GM12878 (cell line): ENCODE results near the gene TBC1D10A. TPM values are rescaled to one million over a fixed set of nuclear protein-coding genes. Genes with fewer than 3 reads are reported as not detected.

Source experiments
- ATAC-seq: fragments of 200-7000 bp; cut with Tn5 transposase; 3 replicates; pipeline ENCODE4 v1.9.1; 2020; ENCODE audit warnings: mild to moderate bottlenecking, moderate library complexity
- BruUV-seq: library from RNA; stranded (reverse); fragments of 400-500 nt; replicated peaks from 2 replicates; lab custom pipeline; 2021; lab: Mats Ljungman, UMichigan
- CTCF ChIA-PET: fragments of 300-600 bp; sonication (Branson Sonifier 250); formaldehyde crosslinking; extraction: SDS; loops from one replicate; lab custom pipeline; 2021; ENCODE audit warnings: inconsistent platforms; lab: Yijun Ruan, JAX
- POLR2A ChIA-PET: fragments of 350-600 bp; formaldehyde crosslinking; extraction: SDS; loops from one replicate; lab custom pipeline; 2021; ENCODE audit warnings: inconsistent platforms; lab: Charles Lee
- RAD21 ChIA-PET: fragments of 300-600 bp; sonication (Branson Sonifier 250); formaldehyde crosslinking; loops from one replicate; lab custom pipeline; 2023; ENCODE audit warnings: antibody characterized with exemption; ENCODE audit not compliant: unreplicated experiment; lab: Charles Lee
- SMC1A ChIA-PET: fragments of 300-600 bp; sonication (Branson Sonifier 250); formaldehyde crosslinking; loops from one replicate; lab custom pipeline; 2023; ENCODE audit not compliant: unreplicated experiment, uncharacterized antibody; lab: Charles Lee
- DNase-seq: peaks from one replicate; pipeline ENCODE4 v3.0.0-alpha.2; 2011; ENCODE audit warnings: low read depth, low spot score
- FAIRE-seq: peaks from 3 replicates; lab custom pipeline; 2011; peaks lifted over from hg19 to GRCh38; lab: Jason Lieb, UNC
- H2AFZ ChIP-seq: 2 replicates; pipeline ENCODE4 v1.6.0; 2011; ENCODE audit warnings: low read depth, low read length, control low read depth; ENCODE audit not compliant: control insufficient read depth
- H3K27ac ChIP-seq: 2 replicates; pipeline ENCODE4 v1.5.1; 2011; ENCODE audit warnings: control low read depth; ENCODE audit not compliant: control insufficient read depth, insufficient read depth
- H3K27me3 ChIP-seq, 2 experiments: replicated peaks in 1 of 2; 2 replicates each; pipeline versions ENCODE4 v1.6.0 to v1.6.1; 2011; ENCODE audit warnings: low read length in 1 of 2; ENCODE audit not compliant: control insufficient read depth in 2 of 2, insufficient read depth in 2 of 2
- H3K36me3 ChIP-seq, 2 experiments: 2 replicates each; pipeline ENCODE4 v1.5.1; 2011; ENCODE audit warnings: low read length in 1 of 2; ENCODE audit not compliant: control insufficient read depth in 2 of 2, insufficient read depth in 2 of 2
- H3K4me1 ChIP-seq: 2 replicates; pipeline ENCODE4 v1.6.1; 2011; ENCODE audit warnings: mild to moderate bottlenecking, low read length, moderate library complexity, mixed read lengths; ENCODE audit not compliant: control insufficient read depth, insufficient read depth
- H3K4me2 ChIP-seq: 2 replicates; pipeline ENCODE4 v1.6.0; 2011; ENCODE audit warnings: control low read depth; ENCODE audit not compliant: control insufficient read depth, insufficient read depth
- H3K4me3 ChIP-seq: fragments of 200-600 bp; sonication (generic); 2 replicates; pipeline ENCODE4 v1.5.1; 2016
- H3K79me2 ChIP-seq: 2 replicates; pipeline ENCODE4 v1.6.0; 2011; ENCODE audit warnings: low read length; ENCODE audit not compliant: control insufficient read depth, insufficient read depth
- H3K9ac ChIP-seq: 2 replicates; pipeline ENCODE4 v1.8.0; 2011; ENCODE audit warnings: low read length, control low read depth, mixed read lengths; ENCODE audit not compliant: control insufficient read depth, insufficient read depth
- H3K9me3 ChIP-seq: replicated peaks from 3 replicates; pipeline ENCODE4 v1.5.1; 2011; ENCODE audit warnings: mild to moderate bottlenecking, low read length; ENCODE audit not compliant: control insufficient read depth, insufficient read depth
- H4K20me1 ChIP-seq: 2 replicates; pipeline ENCODE4 v1.6.0; 2011; ENCODE audit not compliant: control insufficient read depth, insufficient read depth
- CEBPB ChIP-seq, 2 experiments: fragments of 150-350 bp in 1 of 2; IDR thresholded peaks; 2 replicates each; pipeline ENCODE4 v1.6.1; 2012 to 2014; ENCODE audit warnings: low read depth in 2 of 2, low read length in 2 of 2, borderline replicate concordance in 1 of 2, inconsistent platforms in 1 of 2
- CUX1 ChIP-seq: IDR thresholded peaks from 2 replicates; pipeline ENCODE4 v1.6.1; 2012; ENCODE audit warnings: improper control_type of control experiment, low read depth, low read length; ENCODE audit not compliant: insufficient replicate concordance
- E2F4 ChIP-seq: IDR thresholded peaks from 2 replicates; pipeline ENCODE4 v1.6.1; 2012; ENCODE audit warnings: low read depth, low read length, improper control_type of control experiment
- FOS ChIP-seq: IDR thresholded peaks from 3 replicates; pipeline ENCODE4 v1.6.1; 2011; ENCODE audit warnings: borderline replicate concordance; ENCODE audit not compliant: insufficient read length; ENCODE audit errors: extremely low read depth
- HDAC6 ChIP-seq: fragments of 200-600 bp; sonication (generic); IDR thresholded peaks from one replicate; pipeline ENCODE4 v1.8.0; 2017; ENCODE audit warnings: antibody characterized with exemption; ENCODE audit not compliant: unreplicated experiment
- POLR2AphosphoS2 ChIP-seq: IDR thresholded peaks from 2 replicates; pipeline ENCODE4 v1.6.1; 2011; ENCODE audit warnings: low read depth, mild to moderate bottlenecking, low read length, improper control_type of control experiment, moderate library complexity
- PRDM15 ChIP-seq: fragments of 450-650 bp; formaldehyde crosslinking; IDR thresholded peaks from 2 replicates; pipeline ENCODE4 v1.4.0; 2020; ENCODE audit warnings: mild to moderate bottlenecking, moderate library complexity
- SUZ12 ChIP-seq: fragments of 200-600 bp; sonication (generic); IDR thresholded peaks from one replicate; pipeline ENCODE4 v1.6.1; 2018; ENCODE audit warnings: antibody characterized with exemption, mild to moderate bottlenecking; ENCODE audit not compliant: unreplicated experiment
- WGBS: methylation state at CpG from one replicate; pipeline ENCODE4 v1.1.6; 2016; ENCODE audit warnings: low lambda C conversion rate; ENCODE audit not compliant: insufficient replicate concordance, insufficient coverage; ENCODE audit errors: missing lambda C conversion rate; 5-methylcytosine and 5-hydroxymethylcytosine counted together
- in situ Hi-C: fragments of 300-500 bp; cut with MboI; formaldehyde crosslinking; loops from 9 replicates; pipeline ENCODE4 v1.14.3; 2018; ENCODE audit warnings: mixed read lengths
- intact Hi-C: fragments of 100-400 bp; cut with micrococcal nuclease; formaldehyde crosslinking; loops from one replicate; pipeline ENCODE4 v1.14.2; 2022; ENCODE audit not compliant: unreplicated experiment
- polyA plus RNA-seq, 11 experiments: library from polyadenylated mRNA; depleted of rRNA in 4 of 11; unstranded in 6 of 11; stranded (reverse) in 5 of 11; fragments of >200 nt; fragmentation: Nextera tagmentation in 4 of 11; fragmentation: Illumina TruSeq in 1 of 11; extraction: Ambion mirVana in 4 of 11; extraction: Trizol in 1 of 11; gene quantifications; 1 replicate in 1 of 11; 2 replicates in 10 of 11; pipeline versions ENCODE4 v1.2.1 to v1.2.3, GENCODE V29; 2011 to 2016; ENCODE audit warnings: inconsistent platforms in 2 of 11, missing spikeins in 2 of 11, low read depth in 1 of 11
- total RNA-seq, 4 experiments: library from RNA; depleted of rRNA in 3 of 4; stranded (reverse); fragments of >200 nt in 3 of 4; fragmentation: Illumina TruSeq in 1 of 4; extraction: Trizol in 1 of 4; gene quantifications; 2 replicates each; pipeline versions ENCODE4 v1.2.1 to v1.2.3, GENCODE V29; 2013 to 2021

TBC1D10A gene
- total and polyA plus RNA-seq, 10 of the 15 experiments (the other 5 are each of a cell fraction or from before 2014, with no cell fraction given) = 0.27 to 25.7 (median 15.3) TPM

GRCh38 chr22:30279932-30280331, 46.8 kb downstream of the TBC1D10A start:
- Histone ChIP-seq H3K4me3 (no peak overlapping the region), H3K79me2 (no peaks in the 10 kb centered on the region), H4K20me1 (no peaks in the 10 kb centered on the region), H3K9me3 (no peaks in the 10 kb centered on the region), H3K4me2 (no peak overlapping the region), H3K9ac (no peak overlapping the region), H3K27me3 (no peaks in the 10 kb centered on the region; a peak in 1 of 4 replicates), H2AFZ (no peak overlapping the region), H3K27ac (no peak overlapping the region), H3K4me1 (no peaks in the 10 kb centered on the region), H3K36me3 (no peaks in the 10 kb centered on the region)
- ChIA-PET CTCF (interaction anchor here (1.0 to 2.7 kb wide), 8 partner anchors 8 to 172 kb away, joined by 3 to 16 read pairs (median 4); partner anchors contain the start of gene RNF215), RAD21 (interaction anchor here (1.2 kb wide), 1 partner anchor 43 kb away, joined by 3 read pairs; no protein-coding TSS in a partner anchor), POLR2A (no interaction called here), SMC1A (interaction anchor here (0.9 to 1.5 kb wide), 5 partner anchors 8 to 172 kb away, joined by 3 to 10 read pairs (median 3); partner anchors contain the start of gene CASTOR1)
- FAIRE-seq (no peak), ATAC-seq (no peak), DNase-seq (no peak)
- 25% methylated on average over 5 of the region's 5 CpGs for WGBS
- in situ Hi-C loops (no loop called here), intact Hi-C loops (loop anchor here (10.0 kb wide), 1 partner anchor 205 kb away; no protein-coding TSS in a partner anchor)
- no TSS peak for BruUV-seq
- TF ChIP-seq SUZ12 (no peak), PRDM15 (CRISPR knock-in tag) (no peak), FOS (no peak), POLR2AphosphoS2 (no peak), CEBPB (IDR thresholded peaks at IDR 0.05; ENCODE audit: borderline replicate concordance in 1 of 2, low read depth in 2 of 2, low read length in 2 of 2) (no peak), E2F4 (no peak), CUX1 (no peak), HDAC6 (no peak)
